ENCODE data around the gene RAB1A.

- no peak for TF ChIP-seq CTCF (IDR thresholded peaks at IDR 0.05; ENCODE audit: low read length)
- TF ChIP-seq EZH2phosphoT487 (IDR thresholded peaks at IDR 0.05; ENCODE audit: low read length), result no peak
- TF ChIP-seq EZH2 (optimal IDR thresholded peaks at IDR 0.05; ENCODE audit: low read depth, low read length), result no peak
Measured at GRCh38 chr2:65159261-65159660, 29.4 kb upstream of the RAB1A start.

All from MM.1S (cell line).